ENCODE measurements around the gene SFT2D1.

DNA sequence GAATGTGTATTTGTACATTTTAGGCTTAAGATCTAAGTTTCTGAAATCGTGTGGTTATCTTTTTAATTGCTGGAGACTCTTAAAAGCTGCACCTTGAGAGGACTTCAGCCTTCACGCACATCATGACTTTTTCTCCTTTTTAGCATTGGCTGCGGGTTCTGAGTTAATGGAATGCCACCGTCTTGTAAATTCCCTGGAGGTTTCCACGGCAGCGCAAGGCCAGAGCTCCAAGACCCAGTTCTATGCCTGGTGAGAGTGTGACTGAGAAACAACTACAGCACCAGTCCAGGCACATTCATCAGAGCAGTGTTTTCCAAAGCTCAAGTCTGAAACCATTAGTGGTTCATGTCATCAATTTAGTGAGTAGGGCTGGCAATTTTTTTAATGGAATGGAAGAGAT lies 57.1 kb downstream of the SFT2D1 start:
- no peak for TF ChIP-seq CBX5 (IDR thresholded peaks at IDR 0.05; ENCODE audit: borderline replicate concordance, low read depth)
- no peak for TF ChIP-seq MYC (IDR thresholded peaks at IDR 0.05; ENCODE audit: low read depth, low read length)
- no peak for TF ChIP-seq MYC (CRISPR knock-in tag; IDR thresholded peaks at IDR 0.05; ENCODE audit: borderline replicate concordance, low read depth)
- TF ChIP-seq ZNF644 (tag; IDR thresholded peaks at IDR 0.05; ENCODE audit: low read depth): no peak
- no peak for TF ChIP-seq NFXL1 (CRISPR knock-in tag; IDR thresholded peaks at IDR 0.05)
- TF ChIP-seq HNRNPK (IDR thresholded peaks at IDR 0.05; ENCODE audit: low read depth, low read length, poor library complexity, severe bottlenecking): no peak
- TF ChIP-seq, protein P1, sequence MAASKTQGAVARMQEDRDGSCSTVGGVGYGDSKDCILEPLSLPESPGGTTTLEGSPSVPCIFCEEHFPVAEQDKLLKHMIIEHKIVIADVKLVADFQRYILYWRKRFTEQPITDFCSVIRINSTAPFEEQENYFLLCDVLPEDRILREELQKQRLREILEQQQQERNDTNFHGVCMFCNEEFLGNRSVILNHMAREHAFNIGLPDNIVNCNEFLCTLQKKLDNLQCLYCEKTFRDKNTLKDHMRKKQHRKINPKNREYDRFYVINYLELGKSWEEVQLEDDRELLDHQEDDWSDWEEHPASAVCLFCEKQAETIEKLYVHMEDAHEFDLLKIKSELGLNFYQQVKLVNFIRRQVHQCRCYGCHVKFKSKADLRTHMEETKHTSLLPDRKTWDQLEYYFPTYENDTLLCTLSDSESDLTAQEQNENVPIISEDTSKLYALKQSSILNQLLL (CRISPR knock-in tag; IDR thresholded peaks at IDR 0.05; ENCODE audit: borderline replicate concordance): no peak
- no peak for TF ChIP-seq IRF2 (CRISPR knock-in tag; IDR thresholded peaks at IDR 0.05)
- TF ChIP-seq MED1 (CRISPR knock-in tag; IDR thresholded peaks at IDR 0.05; ENCODE audit: borderline replicate concordance): no peak
- no peak for TF ChIP-seq HDAC6 (IDR thresholded peaks at IDR 0.05; ENCODE audit: low read depth, low read length)
